Keratinocyte (primary cell): Measurements from ENCODE around the gene MSANTD2.

Source experiments
- CTCF ChIP-seq, 3 experiments: IDR thresholded peaks in 1 of 3; conservative IDR thresholded peaks in 1 of 3; optimal IDR thresholded peaks in 1 of 3; 2 replicates in 2 of 3; 3 replicates in 1 of 3; pipeline versions ENCODE3 to v1.5.1; 2011; ENCODE audit warnings: low read length in 3 of 3, mild to moderate bottlenecking in 3 of 3, moderate library complexity in 2 of 3, control low read depth in 1 of 3, inconsistent platforms in 1 of 3; ENCODE audit not compliant: insufficient read depth in 2 of 3; ENCODE audit errors: extremely low read depth in 1 of 3
- EZH2 ChIP-seq: IDR thresholded peaks from one replicate; pipeline ENCODE4 v1.6.1; 2012; ENCODE audit warnings: inconsistent platforms, mild to moderate bottlenecking, low read length, moderate library complexity

- TF ChIP-seq CTCF (optimal IDR thresholded peaks at IDR 0.05 in 1 of 3, IDR thresholded peaks at IDR 0.05 in 1 of 3, conservative IDR thresholded peaks at IDR 0.05 in 1 of 3; ENCODE audit: extremely low read depth in 1 of 3, insufficient read depth in 2 of 3, low read length in 3 of 3) (peak; percentile 26 to 49 (median 42)), EZH2 (peak; percentile 76)
Observed at GRCh38 chr11:124740277-124740882, 59.8 kb downstream of the MSANTD2 start.
